ENCODE measurements around the gene TTLL3.

DNA sequence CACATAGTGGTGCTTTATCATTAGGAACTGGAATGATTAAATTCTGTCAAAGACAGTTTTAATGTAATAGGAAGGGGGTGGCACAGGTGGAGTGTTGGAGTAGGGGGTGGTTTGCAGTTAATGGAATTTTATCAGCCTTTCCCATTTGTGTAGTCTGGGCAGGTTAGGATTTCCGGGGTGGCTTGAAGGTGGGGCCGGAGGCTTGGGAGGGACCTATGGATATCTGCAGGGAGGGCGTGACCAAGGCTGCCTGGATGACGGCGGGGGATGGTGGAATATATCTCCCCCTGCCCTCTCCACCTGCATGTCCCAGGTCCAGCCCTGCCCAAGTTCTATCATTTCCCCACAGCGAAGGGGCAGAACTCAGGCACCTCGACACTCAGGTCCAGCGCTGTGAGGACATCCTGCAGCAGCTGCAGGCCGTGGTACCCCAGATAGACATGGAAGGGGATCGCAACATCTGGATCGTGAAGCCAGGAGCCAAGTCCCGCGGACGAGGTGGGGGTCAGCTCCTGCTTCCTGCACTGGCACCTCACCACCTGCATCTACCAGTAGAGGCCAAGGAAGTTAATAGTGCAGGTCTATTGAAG, 15.5 kb downstream of the TTLL3 start:
- TF ChIP-seq, protein P1, sequence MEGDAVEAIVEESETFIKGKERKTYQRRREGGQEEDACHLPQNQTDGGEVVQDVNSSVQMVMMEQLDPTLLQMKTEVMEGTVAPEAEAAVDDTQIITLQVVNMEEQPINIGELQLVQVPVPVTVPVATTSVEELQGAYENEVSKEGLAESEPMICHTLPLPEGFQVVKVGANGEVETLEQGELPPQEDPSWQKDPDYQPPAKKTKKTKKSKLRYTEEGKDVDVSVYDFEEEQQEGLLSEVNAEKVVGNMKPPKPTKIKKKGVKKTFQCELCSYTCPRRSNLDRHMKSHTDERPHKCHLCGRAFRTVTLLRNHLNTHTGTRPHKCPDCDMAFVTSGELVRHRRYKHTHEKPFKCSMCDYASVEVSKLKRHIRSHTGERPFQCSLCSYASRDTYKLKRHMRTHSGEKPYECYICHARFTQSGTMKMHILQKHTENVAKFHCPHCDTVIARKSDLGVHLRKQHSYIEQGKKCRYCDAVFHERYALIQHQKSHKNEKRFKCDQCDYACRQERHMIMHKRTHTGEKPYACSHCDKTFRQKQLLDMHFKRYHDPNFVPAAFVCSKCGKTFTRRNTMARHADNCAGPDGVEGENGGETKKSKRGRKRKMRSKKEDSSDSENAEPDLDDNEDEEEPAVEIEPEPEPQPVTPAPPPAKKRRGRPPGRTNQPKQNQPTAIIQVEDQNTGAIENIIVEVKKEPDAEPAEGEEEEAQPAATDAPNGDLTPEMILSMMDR (IDR thresholded peaks at IDR 0.05; ENCODE audit: poor library complexity, severe bottlenecking) = no peak
- TF ChIP-seq POLR2AphosphoS5 (IDR thresholded peaks at IDR 0.05) = no peak
- no peak for TF ChIP-seq SMC3 (conservative IDR thresholded peaks at IDR 0.05; ENCODE audit: poor library complexity)
- no peak for TF ChIP-seq RAD21 (conservative IDR thresholded peaks at IDR 0.05)
